Measurements from ENCODE around the gene SLC8A1.

The SLC8A1 gene

DNA sequence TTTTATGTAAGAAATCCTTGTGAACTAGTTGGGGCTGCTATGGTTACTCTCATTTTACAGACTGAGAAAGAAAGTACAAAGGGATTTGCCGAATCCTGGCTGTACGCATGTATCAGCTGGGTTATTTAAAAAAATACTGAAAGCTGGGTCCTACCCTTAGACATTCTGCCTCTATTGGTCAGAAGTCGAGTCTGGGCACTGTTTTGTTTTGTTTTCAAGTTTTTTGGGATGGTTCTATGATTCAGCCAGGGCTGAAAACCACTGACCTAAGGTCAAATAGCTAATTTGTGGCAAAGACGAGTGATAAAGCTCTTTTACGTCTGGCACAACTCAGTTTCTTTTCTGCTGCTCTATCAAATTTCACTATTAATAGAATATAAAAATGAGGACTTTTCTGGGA, 5.9 kb upstream of the SLC8A1 start:
- no peak for DNase-seq

DNA sequence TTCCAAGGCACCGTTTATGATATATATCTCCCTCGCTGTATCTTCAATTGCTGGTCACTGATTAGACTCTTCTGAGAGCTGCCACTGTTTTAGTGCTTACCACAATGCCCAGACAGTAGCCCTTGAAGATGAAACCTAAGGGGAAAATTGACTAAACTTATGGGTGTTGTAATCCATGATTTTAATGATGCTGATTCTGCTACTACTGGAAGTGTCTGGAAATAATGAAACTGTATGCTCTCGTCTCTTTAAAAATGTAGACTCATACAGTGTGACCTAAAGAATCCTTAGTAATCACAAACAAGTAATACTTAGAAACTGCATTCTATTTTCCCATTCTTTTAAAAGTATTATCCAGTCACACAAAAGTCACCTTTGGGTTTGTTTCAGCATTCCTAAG, 5.5 kb upstream of the SLC8A1 start:
- DNase-seq, result no peak

DNA sequence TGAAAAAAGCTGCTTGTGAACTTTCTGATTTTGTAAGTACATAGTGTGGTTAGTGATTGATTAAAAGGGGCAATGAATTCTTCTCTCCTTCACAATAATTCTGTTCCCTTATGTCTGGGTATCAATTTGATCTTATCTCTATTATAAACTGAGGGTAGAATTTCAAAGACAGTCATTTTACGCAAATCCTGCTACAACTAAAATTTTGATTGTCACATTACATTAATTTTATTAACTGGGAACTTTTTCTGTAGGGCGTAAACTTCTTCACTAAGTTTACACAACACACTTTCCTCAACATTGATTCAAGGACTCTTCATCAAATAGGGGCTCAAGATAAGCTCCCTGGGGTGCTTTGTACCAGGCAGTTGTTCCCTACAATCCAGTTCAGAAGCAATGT, 5.0 kb upstream of the SLC8A1 start:
- no peak for DNase-seq

DNA sequence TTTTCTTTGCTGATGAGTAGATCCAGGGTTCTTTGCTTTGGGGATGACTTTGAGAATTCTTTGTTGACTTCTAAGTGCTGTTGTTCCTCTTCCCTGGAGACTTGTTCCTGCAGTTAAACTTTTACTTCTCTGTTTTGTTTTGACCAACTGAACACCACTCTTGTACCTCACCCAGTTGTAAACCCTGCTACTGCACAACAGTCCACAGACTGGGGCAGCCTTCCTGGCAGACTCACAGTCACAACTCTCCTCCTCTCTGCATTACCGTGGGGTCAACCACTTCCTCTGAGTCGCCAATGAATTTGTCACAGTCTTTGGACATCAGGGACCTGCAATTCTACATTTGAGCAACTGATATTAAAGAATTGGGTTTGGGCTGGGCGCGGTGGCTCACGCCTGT, 3.8 kb upstream of the SLC8A1 start:
- peak; percentile 71 for DNase-seq

DNA sequence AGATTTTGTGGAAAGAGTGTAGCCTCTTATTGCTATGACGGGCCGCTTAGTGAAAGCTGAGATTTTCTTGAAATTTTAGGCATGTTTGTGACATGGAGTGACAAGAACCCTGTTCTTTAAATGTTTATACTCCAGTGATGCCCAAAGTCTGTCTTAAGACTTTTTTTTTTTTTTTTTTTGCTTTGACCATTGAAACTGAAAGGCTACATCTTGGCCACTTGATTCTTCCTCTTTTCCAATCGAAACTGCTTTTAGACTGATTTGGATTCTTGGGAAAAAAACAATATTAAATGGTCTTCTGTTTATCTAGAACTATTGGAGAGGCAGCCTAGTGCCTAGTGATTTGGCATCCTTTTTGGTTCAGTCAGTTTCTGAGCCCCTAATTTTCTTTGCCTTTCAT, 2.4 kb upstream of the SLC8A1 start:
- DNase-seq, result no peak

DNA sequence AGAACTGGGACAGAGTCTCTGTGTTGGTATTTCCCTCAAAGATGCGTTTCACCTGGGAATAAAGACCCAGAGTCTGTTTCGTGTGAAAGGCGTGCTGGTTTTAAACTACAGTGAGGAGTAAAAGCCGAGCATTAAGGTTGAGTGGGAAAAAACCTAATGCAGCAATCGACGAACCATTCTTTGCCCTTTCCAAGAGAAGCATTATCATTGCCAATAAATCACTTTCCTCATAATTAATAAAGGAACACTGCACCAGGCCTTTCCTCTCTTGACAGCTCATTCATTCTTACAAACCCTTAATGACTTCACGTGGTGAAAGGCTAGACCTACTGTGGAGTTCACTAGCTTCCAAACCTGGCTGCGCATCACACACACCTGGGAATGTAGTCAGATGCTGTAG, 896 bp upstream of the SLC8A1 start:
- no peak for DNase-seq

DNA sequence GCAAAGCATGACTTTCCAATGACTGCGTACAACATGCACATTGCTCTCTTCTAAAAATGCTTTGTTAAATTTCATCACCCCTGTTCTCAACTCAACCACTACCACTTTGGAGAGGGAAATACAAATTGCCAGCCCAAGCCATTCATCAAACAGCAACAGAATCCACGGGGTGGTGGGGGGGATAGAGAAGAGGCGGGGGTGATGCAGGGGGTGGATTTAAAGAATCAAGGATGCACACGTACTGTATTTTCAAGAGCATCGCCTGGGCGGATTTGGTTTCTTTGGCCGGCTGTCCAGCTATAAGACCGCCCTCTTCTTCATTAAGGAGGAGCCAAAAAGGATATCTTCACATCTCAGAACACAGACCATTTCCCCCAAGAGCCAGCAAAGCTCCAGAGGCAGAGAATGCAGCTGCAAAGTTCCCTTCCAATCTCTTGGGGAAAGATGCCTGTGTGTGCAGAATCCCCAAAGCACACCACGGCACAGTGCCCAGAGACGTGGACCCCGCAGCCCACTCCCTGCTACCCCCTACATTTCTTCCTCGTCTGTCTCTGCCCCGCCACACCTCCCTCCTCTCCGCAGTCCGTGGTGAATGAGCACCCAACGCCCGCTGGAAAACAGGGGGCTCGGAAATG, 977 bp downstream of the SLC8A1 start:
- DNase-seq, result peak; percentile 35

DNA sequence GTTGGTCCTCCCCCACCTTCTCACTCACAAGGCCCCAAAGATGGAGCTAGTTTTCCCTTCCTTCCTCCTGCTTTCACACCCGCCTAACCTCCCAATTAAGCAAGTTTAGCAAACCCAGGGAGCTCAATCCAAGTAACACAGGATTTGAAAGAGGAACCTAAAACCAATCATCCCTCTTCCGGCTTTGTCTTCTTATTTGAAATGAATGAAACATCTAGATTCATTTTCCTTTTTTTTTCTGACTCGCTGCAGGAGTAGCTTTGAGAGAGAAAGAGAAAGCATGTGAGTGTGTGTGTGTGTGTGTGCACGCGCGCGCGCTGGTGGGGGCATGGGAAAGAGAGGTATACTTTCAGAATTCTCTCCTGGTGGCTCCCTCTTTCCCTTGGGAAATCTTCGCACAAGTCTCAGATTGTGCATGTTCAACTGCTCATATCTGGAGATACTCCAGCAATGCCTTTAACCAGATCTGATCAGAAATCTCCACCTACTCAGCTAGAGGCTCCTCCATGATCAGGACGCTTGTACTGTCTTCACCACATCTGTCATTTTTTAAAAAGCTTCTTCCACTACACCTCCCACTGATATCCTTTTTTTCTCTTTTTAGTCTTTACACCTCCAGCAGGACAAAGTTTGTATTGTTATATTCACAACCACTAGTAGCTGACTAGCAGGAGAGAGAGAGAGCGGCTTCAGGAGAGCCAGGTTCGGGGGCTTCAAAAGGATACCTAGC, 1.7 kb downstream of the SLC8A1 start:
- DNase-seq, result no peak

DNA sequence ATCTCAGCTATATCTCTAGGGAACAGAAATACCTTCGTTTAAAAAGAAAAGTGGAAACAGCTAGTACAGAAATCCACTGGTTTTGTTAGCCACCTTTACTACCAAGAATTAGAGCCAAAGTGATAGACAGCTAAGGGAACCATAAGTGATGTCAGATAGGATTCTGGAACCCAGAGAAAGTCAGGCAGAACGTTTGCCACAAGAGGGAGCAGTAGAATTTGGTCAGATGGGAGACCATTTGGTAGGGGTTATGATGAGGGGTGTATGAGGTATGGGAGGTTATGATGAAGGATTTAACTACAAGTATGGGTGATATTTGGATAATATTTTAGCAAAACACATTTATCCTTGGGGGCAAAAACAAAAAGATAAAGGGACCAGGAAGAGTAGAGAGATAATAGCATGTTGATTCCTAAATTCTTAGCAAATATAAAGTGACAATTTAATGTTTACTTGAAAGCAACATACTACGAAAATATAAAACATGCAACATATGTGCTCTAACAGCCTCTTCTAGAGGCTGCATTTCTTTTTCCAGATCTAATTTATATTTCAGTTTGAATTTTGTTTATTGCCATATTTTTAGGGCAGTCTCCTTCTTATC, 3.3 kb downstream of the SLC8A1 start:
- DNase-seq, result no peak

DNA sequence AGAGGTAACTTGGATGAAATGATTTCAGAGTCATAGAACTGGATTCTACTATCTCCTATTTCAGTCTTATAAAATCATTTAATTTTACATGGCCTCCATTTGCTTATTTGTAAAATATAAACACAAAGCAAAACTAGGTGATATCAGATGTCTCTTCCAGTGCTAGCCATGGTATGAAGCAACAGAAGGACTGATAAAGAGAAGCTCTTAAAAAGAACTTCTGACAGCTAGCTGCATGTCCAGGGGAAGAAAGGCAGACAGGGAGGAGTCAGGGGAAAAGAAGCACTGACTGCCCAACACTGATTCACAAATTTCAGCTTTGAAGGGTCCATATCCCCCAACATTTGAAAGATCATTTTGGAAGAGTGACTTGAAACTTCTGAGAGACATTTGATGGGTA, 6.4 kb downstream of the SLC8A1 start:
- no peak for DNase-seq

DNA sequence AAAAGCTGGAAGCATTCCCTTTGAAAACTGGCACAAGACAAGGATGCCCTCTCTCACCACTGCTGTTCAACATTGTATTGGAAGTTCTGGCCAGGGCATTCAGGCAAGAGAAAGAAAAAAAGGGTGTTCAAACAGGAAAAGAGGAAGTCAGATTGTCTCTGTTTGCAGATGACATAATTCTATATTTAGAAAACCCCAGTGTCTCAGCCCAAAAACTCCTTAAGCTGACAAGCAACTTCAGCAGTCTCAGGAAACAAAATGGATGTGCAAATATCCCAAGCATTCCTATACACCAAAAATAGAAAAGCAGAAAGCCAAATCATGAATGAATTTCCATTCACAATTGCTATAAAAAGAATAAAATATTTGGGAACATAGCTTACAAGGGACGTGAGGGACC, 11.1 kb downstream of the SLC8A1 start:
- no peak for DNase-seq

DNA sequence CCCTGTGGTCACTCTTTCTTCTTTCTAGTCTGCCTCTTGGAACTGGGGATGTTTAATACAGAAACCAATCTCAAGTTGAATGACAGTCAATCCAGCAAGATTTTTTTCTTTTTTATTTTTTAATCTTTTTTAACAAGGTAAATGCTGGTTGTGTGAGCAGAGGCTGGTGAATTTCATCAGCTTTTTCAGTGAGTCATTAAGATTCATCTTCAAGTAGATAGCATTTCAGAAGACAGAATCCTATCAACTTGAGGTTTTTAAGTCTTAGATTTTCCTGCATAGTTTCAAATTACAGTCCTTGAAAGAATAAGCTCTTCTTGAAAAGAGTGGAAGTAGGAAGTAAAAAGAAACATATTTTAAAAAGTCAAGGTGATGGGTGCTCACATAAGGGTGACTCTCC, 12.4 kb downstream of the SLC8A1 start:
- DNase-seq, result no peak

DNA sequence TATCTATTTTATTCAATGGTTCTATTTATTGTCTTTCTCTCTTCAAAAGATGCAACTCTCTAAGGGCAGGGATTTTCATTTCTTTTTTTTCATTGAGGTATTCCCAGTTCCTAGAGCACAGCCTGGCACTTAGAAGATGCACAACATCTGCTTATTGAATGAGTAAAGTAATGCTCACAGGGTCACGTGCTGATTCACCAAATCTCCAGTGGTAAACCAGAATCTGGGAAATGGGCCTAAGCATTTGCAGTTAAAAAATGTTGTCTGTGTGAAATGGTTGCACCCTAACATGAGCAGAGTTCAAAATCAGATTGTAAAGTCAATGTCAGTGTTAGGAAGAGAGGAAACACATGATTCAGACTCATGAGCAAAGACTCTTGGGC, 15.8 kb downstream of the SLC8A1 start:
- DNase-seq, result no peak

DNA sequence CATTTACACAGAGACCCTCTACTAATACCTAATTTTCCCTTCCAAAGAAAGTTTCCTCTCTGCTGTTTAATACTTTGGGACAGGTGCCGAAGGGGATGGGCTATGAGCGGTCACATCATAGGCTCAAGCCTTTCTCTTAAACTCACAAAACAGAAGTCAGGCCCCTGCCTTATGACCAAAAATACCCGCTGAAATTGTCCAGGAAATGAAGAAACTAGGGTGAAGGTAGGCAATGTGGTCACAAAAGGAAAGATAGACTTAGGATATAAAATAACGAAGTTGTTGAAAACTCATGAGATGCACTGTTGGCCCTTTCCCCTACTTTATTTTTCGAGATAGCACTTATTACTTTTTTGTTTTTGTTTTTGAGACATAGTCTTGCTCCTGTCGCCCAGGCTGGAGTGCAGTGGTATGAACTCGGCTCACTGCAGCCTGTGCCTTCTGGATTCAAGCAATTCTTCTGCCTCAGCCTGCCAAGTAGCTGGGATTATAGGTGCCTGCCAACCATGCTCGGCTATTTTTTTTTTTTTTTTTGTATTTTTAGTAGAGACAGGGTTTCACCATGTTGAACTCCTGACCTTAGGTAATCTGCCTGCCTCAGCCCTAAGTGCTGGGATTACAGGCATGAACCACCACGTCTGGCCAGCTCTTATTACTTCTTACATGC, 16.3 kb downstream of the SLC8A1 start:
- DNase-seq, result no peak

DNA sequence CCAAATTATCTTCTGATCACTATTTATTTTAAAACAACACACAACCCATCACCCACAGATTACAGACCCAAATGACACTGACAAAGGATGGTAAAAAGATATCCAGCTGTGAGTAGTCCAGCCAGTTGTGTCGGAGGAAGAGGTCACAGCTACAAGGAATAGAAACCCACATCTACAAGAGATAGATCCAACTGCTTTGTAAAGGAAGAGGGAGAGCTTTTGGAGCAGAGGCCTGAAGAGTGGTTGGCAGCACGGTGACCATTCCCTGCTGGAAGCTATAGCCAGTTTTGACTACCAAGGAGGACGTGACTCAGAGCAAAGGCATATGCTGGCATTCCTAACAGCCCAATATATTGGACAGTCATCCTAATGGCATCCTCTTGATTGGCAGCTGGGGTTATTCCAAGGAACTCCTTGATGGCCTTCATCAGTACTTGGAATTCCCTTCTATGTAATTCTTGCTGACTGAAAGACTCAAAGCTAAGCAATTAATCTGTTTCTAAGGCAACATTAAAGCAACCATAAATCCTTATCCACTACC, 17.1 kb downstream of the SLC8A1 start:
- DNase-seq, result no peak

DNA sequence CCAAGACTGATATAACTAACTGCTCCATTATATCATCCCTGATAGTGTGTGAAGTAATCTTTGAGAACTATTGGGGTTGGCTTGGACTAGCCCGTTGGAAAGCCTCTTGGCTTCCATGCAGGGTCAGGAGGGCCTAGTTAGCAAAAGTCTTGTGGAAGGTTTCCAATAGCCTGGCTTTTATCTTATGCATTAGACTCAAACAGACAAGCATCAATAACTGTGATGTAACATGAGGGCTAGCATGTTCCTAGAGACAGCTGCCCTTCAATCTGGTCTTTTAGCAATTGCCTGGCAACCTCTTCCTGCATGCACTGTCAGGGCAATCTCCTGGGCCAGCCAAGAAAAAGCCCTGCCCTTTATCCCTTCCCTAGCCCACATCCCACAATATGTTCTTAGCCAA, 18.2 kb downstream of the SLC8A1 start:
- DNase-seq, result no peak

DNA sequence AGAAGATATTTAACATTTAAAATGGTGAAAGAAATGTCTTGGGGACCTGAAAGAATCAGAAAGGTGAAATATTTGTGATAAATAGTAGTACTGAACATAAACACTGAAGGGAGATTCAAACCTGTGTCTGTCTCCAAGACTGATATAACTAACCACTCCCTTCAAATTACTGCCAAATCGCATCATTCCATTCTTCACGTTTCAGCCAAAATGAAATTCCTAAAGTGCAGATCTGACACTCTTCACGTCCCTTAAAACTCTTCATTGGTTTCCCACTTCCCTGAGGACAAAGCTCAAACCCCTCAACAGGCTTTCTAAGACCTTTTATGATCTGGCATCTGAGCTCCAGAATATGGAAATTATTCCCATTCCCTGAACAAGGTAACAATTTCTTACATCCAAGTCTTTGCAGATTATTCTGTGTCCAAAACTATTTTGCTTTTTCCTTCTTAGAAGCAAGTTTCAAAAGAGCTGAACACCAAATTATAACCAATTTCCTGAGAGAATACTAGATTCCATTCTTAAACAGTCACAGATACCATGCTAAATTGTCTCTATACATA, 18.9 kb downstream of the SLC8A1 start:
- no peak for DNase-seq

DNA sequence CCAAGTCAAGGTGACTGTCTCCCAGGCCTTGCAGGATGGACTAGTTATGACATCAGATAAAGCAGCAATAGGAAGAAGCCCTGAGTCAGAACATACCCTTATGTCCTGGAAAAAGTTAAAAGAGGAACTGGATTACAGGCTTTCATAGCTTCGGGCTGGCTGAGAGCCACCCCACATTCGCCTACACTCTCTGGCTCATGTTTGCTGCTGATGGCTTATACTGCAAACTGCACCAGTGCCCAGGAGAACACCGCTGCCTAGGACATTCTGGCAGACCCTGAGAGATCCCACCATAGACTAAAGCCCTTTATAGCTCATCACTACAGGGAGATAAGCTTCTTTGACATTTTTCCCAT, 20.3 kb downstream of the SLC8A1 start:
- no peak for DNase-seq

DNA sequence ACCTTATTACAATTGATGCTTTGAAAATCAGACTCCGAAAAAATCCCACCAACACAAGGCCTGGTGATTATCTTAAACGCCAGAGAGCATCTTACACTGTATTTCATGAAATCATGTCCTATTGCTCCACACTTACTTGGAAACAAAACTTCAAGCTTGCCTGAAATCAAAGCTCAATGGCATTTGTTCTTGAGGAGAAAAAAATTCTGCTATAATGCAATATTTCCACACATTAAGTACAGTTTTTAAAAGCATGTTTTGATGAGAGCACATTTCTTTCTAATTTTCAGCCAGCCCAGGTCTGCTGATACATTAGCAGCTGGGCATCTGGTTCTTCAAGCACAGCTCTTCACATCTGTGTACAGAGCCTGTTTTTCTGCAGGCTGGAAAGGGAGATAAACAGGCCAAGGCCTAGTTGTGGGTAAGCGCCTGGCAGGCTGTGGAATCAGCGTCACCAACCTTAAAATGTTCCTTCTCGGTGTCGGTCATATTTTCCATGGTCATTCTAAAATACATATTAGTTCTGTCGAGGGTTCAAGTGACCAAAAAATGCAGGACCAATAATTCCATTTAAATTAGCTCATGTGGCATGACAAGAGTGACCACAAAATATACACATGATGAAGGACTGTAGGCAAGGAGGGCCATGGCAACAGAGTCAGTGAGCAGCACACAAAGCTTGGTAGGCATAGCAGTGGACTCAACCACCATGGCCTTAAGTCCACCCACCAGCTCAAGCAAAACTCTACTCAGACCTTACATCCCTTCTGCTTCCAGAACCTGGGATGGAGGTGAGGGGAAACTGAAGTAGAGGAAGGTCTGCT, 20.9 kb downstream of the SLC8A1 start:
- DNase-seq, result no peak

DNA sequence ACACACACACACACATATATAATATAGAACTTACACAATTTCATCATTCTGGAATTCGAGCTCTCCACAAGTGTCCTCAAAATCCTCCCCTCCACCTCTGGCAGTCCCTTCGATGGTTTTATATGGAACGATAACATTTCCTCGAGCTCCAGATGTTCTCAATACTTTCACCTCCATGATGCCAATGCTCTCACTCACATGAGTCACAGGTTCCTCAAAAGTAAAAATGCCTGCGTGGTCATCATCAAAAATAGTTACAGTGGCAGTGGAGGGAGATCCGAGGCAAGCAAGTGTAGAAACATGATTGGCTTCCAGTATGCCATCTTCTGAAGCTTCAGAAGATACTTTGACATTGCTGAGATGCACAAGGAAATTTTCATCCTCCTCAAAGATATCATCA, 23.5 kb downstream of the SLC8A1 start:
- DNase-seq, result no peak

DNA sequence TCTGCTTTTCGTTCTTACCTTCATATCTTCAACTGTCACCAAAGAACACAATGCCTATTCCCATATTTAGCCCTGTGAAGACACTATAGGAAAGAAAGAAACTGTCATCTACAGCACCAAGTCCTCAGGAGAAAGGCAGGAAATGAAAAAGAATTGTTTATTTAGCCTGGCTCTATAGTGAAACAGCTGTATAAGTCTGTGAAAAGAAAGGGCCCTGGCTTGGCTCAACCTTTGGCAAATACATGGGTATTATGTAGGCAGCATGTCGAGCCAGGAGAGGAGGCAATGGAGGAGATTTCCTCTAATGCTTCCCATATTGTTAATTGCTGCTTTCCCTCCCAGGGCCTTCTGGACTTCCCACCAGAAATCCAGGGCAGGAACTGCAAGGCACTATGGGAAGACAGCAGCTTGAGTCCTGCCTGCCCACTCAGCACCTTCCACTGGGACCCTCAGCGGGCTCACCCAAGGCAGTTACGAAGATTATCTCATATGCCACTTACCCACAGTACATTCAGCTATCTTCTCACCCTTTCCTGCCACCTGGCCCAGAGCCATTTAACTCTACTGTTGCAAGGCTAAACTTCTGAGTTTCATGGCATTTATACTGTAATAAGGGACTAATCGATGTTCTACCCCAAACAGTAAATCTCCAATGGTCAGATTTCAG, 30.1 kb downstream of the SLC8A1 start:
- no peak for DNase-seq

DNA sequence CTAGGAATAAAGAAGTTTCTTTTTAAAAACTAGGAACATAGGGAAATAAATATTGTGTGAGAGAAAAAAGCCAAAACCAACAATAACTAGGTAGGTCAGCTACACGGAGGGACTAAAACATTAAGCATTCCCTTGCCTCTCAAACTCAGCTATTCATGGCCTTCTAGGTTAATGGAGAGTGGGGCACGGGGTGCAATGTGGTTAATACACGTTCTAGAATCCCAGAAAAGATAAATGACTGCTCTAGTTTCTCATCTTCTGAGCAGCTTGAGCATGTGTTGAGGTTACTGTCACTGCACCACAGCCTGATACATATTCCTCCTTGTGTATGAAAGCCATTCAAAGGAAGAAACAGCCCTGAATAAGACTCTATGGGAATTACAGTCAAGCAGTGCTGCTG, 31.4 kb downstream of the SLC8A1 start:
- no peak for DNase-seq

All from CD4-positive, alpha-beta T cell treated with Interleukin-15 for 1 hour (primary cell).